CD4-positive, alpha-beta T cell treated with Interleukin-15 for 4 hours (primary cell): ENCODE measurements around the gene B3GAT1.
A peak's percentile ranks its signal among the peaks of the same experiment; 100 is the strongest.

Experiments
- DNase-seq: peaks from one replicate; pipeline ENCODE4 v3.0.0-alpha.2; 2020; ENCODE audit warnings: low spot score

Gene B3GAT1

DNA sequence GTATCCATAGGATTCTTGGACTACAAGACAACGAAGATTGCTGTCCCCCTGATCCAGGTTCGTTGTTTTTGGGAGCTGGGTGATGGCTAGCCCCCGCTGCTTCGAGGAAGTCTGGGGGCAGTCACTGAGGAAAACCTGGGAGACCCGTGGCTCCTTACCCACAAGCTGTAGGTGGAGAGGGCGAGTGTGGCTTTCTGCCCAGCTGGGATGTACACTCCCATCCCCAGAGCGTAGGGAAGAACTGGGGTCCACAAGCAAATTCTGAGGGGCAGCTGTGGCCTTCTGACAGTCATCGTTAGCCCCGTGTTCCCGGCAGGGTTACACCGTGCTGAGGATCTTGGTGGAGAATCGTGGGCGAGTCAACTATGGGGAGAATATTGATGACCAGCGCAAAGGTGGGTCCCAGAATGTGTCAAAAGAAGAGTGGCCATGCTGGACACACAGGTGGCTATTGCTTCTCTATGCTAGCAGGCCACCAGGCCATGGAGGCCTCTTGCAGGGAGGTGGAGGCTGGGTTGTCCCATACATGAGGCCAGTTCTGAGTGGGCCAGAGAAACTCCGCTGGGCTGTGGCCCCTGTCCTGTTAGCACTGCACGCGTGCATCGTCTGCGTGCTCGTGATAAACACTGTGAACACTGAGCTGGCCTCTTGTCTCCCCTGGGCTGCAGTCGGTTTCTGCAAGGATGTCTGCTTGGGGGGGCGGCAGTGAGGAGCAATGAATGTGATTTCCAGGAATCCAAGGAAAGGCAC is 40.4 kb downstream of the B3GAT1 start:
- no peak for DNase-seq

GRCh38 chr11:134370526-134371435 is 41.3 kb downstream of the B3GAT1 start:
- DNase-seq: no peak

DNA sequence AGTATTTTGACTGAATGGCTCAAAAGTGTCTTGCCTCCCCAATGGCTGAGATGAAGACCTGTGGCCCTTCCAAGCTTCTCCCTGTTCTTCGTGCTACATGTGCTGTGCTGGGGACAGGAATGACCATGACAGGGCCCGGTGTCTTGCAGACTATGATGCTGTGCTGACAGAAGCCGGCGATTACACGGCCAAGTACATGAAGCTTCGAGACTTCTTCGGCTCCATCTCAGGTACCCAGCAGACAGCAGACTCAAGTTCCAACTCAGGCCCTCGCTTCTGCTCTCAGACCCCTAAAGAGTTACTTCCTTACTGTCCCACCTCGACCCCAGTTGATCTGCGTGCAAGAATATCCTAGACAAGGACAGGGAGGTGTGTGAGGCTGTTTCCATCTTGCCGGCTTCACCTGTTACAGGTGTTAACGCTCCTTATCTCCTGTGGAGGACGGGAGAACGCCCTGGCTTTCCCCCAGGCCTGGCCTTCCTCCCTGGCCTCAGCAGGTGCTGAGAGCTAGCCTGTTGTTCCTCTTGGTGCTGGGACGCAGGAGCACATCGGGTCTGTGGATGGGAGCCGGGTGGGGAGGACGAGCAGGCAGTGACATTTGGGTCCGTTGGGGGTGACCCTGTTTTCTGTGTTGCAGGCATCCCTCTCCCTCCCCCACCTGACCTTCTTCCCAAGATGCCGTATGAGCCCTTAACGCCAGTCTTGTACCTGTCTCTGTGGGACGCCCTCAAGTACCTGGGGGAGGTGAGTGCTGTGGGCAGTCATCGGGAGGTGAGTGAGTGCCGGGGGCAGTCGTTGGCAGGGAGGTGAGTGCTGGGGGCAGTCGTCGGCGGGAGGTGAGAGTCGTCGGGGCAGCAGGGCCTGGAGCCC is 42.2 kb downstream of the B3GAT1 start:
- DNase-seq: no peak

- no peak for DNase-seq
These were observed 44.3 kb downstream of the B3GAT1 start for GRCh38 chr11:134367781-134368180.

DNA sequence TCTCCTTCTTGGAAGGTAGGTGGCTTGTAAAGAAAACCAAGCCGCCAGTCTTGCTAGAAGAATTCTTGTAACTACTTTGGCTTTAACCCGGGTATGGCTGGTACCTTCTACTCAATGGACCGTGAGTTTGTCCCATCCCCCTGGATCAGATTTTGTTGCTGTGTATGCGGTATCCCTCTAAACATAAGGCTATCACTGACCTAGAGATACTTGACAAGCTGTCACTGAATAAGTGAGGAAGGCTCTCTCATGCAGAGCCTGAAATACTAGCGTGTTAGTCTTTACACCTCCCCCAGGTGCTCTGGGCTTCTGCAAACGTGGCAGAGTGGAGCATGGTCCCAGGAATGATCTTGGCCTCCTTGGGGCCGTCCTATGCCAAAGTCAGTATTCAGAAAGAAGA is 45.8 kb downstream of the B3GAT1 start:
- no peak for DNase-seq

- no peak for DNase-seq
These were observed 46.8 kb downstream of the B3GAT1 start for GRCh38 chr11:134365011-134365925.

GRCh38 chr11:134364261-134364660 is 47.8 kb downstream of the B3GAT1 start:
- DNase-seq: no peak

- DNase-seq: no peak
These were observed 48.5 kb downstream of the B3GAT1 start for GRCh38 chr11:134363592-134363991.

- DNase-seq: no peak
These were observed 48.9 kb downstream of the B3GAT1 start for GRCh38 chr11:134363161-134363560.

DNA sequence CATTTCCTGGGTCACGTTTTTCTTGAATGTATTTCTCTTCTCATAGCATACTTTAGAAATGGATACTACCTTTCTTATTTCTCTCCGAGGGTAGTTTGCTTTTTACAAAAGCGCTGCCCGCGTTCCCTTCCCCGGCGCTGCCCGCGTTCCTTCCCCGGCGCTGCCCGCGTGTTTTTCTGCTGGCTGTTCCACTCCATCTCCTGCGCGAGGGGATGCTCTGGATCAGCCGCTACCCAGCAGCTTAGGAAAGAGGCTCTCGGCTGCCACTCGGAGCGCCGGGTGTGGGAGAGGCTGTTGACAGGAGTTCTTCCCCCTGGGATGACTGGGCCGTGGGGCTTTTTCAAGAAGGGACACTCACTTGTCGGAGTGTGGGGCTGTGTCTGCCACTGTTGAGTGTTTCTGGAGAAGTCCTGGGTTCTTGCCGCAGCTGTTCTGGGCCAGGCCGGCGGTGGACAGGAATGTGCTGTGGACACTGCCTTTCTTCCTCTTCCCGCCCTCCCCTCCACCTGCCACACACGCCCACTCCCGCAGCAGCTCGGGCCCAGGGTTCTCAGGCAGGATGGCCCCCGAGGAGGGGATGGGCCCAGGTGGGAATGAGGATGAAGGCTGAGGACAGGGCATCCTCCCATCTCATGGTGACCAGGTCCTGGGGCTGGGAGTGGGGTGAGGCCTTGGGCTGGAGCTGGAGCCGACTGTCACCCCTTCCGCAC is 49.7 kb downstream of the B3GAT1 start:
- DNase-seq: no peak

DNA sequence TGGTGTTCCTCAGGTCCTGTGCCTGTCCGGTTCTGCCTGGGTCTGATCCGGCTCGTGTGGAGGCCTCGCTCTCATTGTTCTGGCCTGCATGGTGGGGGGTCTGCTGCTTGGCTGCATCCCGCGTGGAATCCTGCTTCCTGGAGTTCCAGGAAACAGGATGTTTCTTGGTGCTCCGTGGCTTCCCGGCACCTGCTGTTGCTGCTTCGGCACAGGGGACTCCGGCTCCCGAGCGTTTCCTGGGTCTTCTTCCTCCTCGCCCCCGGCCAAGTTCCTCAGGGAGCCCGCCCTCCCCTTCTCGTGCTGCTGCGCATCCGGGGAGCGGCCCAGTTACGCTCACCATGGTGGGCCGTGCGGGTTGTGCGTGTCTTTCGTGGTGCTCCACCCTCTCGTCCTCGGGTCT is 50.4 kb downstream of the B3GAT1 start:
- DNase-seq: no peak

DNA sequence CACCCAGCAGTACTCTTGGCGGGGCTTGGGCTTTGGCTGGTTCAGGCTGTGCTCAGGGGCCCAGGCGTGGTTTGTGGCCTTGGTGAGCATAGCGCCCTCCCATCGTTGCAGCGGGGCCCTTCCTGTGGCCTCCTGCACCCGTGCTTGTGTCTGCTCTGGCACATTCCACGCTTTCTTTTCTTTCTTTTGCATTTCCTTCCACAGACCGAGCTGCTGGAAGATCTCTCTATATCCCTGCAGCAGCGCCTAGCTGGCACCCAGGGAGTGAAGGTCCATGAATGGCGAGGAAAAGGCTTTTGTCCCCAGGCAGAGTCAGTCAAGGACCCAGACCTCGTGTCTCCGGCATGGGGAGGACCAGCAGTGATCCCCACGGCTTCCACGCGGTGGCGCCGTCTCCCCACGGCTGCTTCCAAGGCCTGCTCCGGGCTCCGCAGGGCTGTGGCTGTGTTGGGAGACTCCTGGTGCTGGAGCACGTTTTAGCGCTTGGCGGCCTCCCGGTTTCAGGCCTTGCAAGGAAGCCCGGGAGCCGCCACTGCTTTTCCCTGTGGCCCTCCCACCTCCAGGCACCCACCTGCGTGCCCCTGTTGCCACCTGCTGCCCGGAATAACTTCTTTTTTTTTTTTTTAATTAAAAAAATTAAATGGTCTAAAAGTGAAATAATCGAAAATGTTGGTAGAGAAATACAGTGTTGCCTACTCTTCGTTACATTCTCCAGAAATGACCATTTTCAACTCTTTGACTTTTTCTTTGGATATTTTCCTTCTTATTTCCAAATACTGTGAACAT is 51.8 kb downstream of the B3GAT1 start:
- DNase-seq: peak; percentile 63

DNA sequence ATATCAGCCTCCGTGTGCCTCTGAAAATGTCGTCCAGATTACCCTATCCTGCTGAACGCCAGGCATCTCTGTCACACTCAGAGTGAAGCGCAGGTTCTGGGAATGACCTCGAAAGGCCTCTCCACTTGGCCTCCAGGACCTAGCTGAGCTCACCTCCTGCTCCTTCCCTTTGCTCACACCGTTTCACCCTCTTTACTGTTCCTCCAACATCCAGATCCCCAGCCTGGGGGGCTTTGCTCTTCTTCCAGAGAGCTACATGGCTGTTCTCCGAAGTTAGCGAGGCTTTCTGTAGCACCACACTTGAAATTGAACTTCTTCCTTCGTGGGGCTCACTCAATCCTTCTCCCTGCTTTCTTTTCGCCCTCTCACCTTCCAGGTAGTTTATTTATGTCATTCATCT is 52.4 kb downstream of the B3GAT1 start:
- no peak for DNase-seq

GRCh38 chr11:134358856-134359490 is 53.1 kb downstream of the B3GAT1 start:
- DNase-seq: no peak

DNA sequence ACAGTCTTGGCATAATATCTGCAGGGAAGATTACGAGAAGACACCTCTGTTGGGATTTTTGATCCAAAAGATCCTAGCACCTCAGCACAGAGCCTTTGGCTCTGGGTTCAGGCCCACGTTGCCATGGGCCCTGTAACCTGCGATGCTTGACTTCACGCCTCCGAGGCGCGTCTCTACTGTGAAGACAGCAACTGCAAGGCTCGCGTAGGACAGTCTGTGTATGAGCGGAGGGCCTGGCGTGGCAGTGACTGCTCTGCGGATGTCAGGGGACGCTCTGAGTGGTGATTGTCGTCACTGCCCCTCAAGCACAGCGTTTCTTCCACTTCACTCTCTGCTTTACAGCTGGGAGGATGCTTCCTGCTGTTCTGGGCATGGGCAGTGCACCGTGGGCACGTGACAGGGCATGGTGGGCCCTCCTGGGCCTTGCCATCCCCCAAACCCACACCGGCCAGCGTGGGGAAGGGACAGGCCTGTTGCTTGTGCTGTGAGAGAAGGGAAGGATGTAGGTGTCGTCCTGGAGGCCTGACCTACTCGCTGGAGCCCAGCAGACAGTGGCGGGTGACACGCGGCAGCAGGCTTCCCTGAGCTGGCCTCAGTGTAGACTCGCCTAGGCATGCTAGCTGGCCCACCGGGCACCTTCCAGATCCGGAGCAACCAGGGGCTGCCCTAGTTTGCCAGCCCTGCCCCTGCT is 53.7 kb downstream of the B3GAT1 start:
- no peak for DNase-seq

- no peak for DNase-seq
These were observed 54.5 kb downstream of the B3GAT1 start for GRCh38 chr11:134357545-134357839.

DNA sequence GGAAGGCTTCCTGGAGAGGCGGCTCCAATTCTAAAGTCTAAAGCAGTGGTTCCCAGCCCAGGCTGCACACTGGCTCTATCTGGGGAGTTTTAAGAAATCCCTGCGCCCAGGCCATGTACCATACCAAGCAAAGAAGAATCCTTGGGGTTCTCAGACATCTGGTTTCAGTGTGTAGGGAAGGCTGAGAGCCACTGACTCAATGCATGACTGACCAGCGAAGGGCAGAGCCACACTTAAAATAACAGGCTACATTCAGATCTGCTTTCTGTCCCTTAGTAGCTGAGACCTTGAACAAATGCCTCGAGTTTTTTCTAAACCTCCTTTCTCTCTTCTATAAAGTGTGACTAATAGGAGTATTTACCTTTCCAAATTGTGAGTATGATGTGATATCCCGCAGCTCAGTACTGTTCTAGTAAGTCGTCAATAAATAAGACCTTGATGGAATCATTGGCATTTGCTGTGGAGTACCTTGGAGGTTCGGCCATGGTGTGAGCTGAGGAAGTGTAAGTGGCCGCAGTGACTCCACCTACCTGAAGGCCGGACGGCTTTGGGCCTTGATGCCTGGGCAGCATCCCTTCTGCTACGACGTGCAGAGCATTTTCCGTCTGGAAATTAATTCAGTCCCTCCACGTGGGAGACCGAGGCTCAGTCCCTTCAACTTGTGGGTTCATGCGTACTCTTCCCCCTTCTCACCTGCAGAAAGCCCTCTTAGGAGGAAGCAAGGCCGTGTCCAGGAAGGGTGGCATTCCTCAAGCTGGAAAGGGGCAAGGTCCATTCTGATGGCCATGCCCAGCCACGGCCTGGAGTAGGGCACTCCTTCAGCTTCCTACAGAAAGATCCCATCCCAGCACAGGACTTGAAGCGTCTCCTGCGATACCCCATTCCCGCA is 55.1 kb downstream of the B3GAT1 start:
- DNase-seq: no peak

DNA sequence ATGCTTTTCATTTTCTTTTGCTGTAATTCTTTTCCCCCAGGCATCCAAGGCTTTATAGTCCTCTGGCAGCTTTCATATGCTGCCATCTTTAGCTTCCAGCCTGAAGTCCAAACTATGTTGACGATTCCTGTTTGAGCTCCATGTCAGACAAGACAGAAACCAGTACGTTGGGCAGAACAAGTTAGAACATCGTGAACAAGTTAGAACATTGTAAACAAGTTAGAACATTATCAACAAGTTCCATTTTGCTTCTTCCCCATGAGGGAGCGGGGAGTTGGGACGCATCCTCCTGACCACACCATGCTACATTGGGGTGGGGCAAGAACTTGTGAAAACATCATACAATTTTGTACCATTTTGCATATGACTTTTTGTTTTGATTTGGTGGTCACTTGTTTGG is 56.4 kb downstream of the B3GAT1 start:
- DNase-seq: no peak
